MM.1S (cell line): ENCODE data around the gene CTNNBL1.

ENCODE experiments used
- DNase-seq: peaks from one replicate; pipeline ENCODE4 v3.0.0-alpha.2; 2015
- H2AFZ ChIP-seq: fragments of 300-600 bp; sonication (generic); 2 replicates; pipeline ENCODE4 v1.6.0; 2016; ENCODE audit warnings: antibody characterized with exemption, low read length
- H3F3A ChIP-seq: fragments of 300-600 bp; sonication (generic); 2 replicates; pipeline ENCODE4 v1.6.1; 2016; ENCODE audit warnings: mild to moderate bottlenecking, antibody characterized with exemption, low read length, moderate library complexity, mixed read lengths; ENCODE audit not compliant: insufficient read depth
- H3K27ac ChIP-seq: fragments of 300-600 bp; sonication (generic); 2 replicates; pipeline ENCODE4 v1.5.1; 2016; ENCODE audit warnings: mild to moderate bottlenecking, low read length
- H3K27me3 ChIP-seq: fragments of 300-600 bp; sonication (generic); replicated peaks from 2 replicates; pipeline ENCODE4 v1.6.0; 2016; ENCODE audit warnings: low read length; ENCODE audit not compliant: insufficient read depth
- H3K36me3 ChIP-seq: fragments of 300-600 bp; sonication (generic); replicated peaks from 2 replicates; pipeline ENCODE4 v1.6.1; 2016; ENCODE audit warnings: mild to moderate bottlenecking, low read length, mixed read lengths; ENCODE audit not compliant: insufficient read depth
- H3K4me1 ChIP-seq: fragments of 300-600 bp; sonication (generic); 2 replicates; pipeline ENCODE4 v1.6.1; 2016; ENCODE audit warnings: low read length, mixed read lengths
- H3K4me2 ChIP-seq: fragments of 300-600 bp; sonication (generic); 2 replicates; pipeline ENCODE4 v1.6.0; 2016; ENCODE audit warnings: low read depth, low read length
- H3K4me3 ChIP-seq: fragments of 300-600 bp; sonication (generic); 2 replicates; pipeline ENCODE4 v1.5.1; 2016; ENCODE audit warnings: low read length, mixed read lengths
- H3K79me2 ChIP-seq: fragments of 300-600 bp; sonication (generic); 2 replicates; pipeline ENCODE4 v1.6.1; 2016; ENCODE audit warnings: mixed run types, low read length, mixed read lengths
- H3K9ac ChIP-seq: fragments of 300-600 bp; sonication (generic); 2 replicates; pipeline ENCODE4 v1.6.1; 2016; ENCODE audit warnings: low read length, mixed read lengths
- H3K9me2 ChIP-seq: fragments of 300-600 bp; sonication (generic); replicated peaks from 2 replicates; pipeline ENCODE4 v1.6.1; 2016; ENCODE audit warnings: mild to moderate bottlenecking, low read length, mixed read lengths; ENCODE audit not compliant: insufficient read depth
- H3K9me3 ChIP-seq: fragments of 300-600 bp; sonication (generic); replicated peaks from 2 replicates; pipeline ENCODE4 v1.6.1; 2016; ENCODE audit warnings: mild to moderate bottlenecking, low read length, mixed read lengths; ENCODE audit not compliant: insufficient read depth
- H4K20me1 ChIP-seq: fragments of 300-600 bp; sonication (generic); 2 replicates; pipeline ENCODE4 v1.6.1; 2016; ENCODE audit warnings: mild to moderate bottlenecking, low read length, moderate library complexity, mixed read lengths; ENCODE audit not compliant: insufficient read depth
- EZH2 ChIP-seq: fragments of 300-600 bp; sonication (generic); optimal IDR thresholded peaks from 2 replicates; pipeline ENCODE3; 2017; ENCODE audit warnings: low read depth, mild to moderate bottlenecking, antibody characterized with exemption, low read length, mixed read lengths
- EZH2phosphoT487 ChIP-seq: fragments of 300-600 bp; sonication (generic); IDR thresholded peaks from 2 replicates; pipeline ENCODE4 v1.6.1; 2018; ENCODE audit warnings: antibody characterized with exemption, low read length
- TF ChIP-seq, protein P1 (sequence below): fragments of 300-600 bp; sonication (generic); IDR thresholded peaks from 2 replicates; pipeline ENCODE4 v1.5.1; 2016; ENCODE audit warnings: antibody characterized with exemption, low read length, mixed read lengths

Gene CTNNBL1

GRCh38 chr20:37919389-37920040, 225.7 kb downstream of the CTNNBL1 start:
- Histone ChIP-seq H3K9me3 (no peaks in the 10 kb centered on the region), H3K9ac (no peak overlapping the region), H2AFZ (no peak overlapping the region), H3K27ac (no peak overlapping the region), H4K20me1 (no peaks in the 10 kb centered on the region), H3F3A (no peaks in the 10 kb centered on the region), H3K36me3 (no peaks in the 10 kb centered on the region), H3K79me2 (no peaks in the 10 kb centered on the region), H3K4me1 (no peaks in the 10 kb centered on the region), H3K27me3 (peaks cover 51% of the 10 kb centered on the region), H3K4me3 (no peak overlapping the region), H3K9me2 (no peaks in the 10 kb centered on the region), H3K4me2 (no peak overlapping the region)
- no peak for DNase-seq
- TF ChIP-seq, protein P1, sequence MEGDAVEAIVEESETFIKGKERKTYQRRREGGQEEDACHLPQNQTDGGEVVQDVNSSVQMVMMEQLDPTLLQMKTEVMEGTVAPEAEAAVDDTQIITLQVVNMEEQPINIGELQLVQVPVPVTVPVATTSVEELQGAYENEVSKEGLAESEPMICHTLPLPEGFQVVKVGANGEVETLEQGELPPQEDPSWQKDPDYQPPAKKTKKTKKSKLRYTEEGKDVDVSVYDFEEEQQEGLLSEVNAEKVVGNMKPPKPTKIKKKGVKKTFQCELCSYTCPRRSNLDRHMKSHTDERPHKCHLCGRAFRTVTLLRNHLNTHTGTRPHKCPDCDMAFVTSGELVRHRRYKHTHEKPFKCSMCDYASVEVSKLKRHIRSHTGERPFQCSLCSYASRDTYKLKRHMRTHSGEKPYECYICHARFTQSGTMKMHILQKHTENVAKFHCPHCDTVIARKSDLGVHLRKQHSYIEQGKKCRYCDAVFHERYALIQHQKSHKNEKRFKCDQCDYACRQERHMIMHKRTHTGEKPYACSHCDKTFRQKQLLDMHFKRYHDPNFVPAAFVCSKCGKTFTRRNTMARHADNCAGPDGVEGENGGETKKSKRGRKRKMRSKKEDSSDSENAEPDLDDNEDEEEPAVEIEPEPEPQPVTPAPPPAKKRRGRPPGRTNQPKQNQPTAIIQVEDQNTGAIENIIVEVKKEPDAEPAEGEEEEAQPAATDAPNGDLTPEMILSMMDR, result no peak
- TF ChIP-seq EZH2phosphoT487, result no peak
- TF ChIP-seq EZH2, result no peak

DNA sequence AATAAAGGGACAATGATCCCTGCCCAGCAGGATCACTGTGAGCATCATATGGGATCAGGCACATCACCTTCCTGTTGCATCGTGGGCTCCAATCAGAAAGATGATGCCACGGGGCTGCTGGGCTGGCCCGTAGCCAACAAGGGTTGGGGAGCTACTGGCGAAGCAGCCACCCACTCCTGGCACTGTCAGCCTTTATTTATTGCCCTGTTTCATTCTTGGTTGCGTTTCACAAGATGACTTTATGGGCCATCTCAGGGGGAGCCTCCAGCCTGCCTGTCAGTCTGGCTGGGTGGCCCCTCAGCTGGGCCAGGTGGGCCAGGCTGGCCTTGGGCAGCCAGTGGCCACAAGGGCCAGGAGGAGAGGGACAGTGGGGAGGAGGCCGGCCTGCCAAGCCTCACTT, 226.4 kb downstream of the CTNNBL1 start:
- no peaks in the 10 kb centered on the region for H3F3A ChIP-seq
- H2AFZ ChIP-seq, result no peak overlapping the region
- no peak overlapping the region for H3K4me2 ChIP-seq
- no peaks in the 10 kb centered on the region for H3K9me2 ChIP-seq
- H4K20me1 ChIP-seq, result no peaks in the 10 kb centered on the region
- no peak overlapping the region for H3K4me3 ChIP-seq
- no peaks in the 10 kb centered on the region for H3K36me3 ChIP-seq
- no peak overlapping the region for H3K27ac ChIP-seq
- no peaks in the 10 kb centered on the region for H3K79me2 ChIP-seq
- no peaks in the 10 kb centered on the region for H3K9me3 ChIP-seq
- no peak for DNase-seq
- TF ChIP-seq, protein P1, result no peak
- TF ChIP-seq EZH2 (no peak), EZH2phosphoT487 (no peak)
- no peak overlapping the region for H3K9ac ChIP-seq
- no peaks in the 10 kb centered on the region for H3K4me1 ChIP-seq
- H3K27me3 ChIP-seq, result peaks cover 43% of the 10 kb centered on the region

DNA sequence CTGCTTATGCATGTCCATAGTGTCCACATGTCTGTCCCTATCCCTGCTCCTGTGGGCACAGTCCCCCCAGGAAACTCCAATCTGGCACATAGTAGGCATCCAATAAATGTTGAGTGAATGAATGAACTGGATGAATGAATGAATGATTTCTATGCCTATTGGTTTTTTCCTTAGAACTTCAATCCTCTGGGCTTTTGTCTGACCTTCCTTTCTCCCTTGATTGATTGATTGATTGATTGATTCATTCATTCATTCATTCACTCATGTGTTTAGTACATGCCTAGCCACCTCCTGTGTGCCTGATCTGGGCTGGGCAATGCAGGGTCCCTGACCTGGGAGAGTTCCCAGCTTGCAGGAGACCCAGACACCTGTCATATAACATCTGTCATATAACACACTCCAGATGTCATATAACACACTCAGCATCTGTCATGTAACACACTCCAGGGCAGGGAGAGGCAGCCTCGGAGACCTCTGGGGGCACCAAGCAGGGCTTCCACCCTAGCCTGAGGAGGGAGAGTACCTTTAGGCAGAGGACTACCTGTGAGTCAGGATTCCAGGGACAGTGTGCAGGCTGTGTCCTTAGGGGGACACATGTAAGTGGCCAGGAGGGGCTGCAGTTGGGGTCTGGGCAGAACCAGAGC, 227.0 kb downstream of the CTNNBL1 start:
- Histone ChIP-seq H2AFZ (no peak overlapping the region), H3K4me2 (no peak overlapping the region), H3K9me2 (no peaks in the 10 kb centered on the region), H3K9ac (no peak overlapping the region), H3F3A (no peaks in the 10 kb centered on the region), H3K9me3 (no peaks in the 10 kb centered on the region), H3K4me1 (no peaks in the 10 kb centered on the region), H3K36me3 (no peaks in the 10 kb centered on the region), H3K27me3 (peaks cover 41% of the 10 kb centered on the region), H3K4me3 (no peak overlapping the region), H4K20me1 (no peaks in the 10 kb centered on the region), H3K79me2 (no peaks in the 10 kb centered on the region), H3K27ac (no peak overlapping the region)
- TF ChIP-seq EZH2phosphoT487 (no peak), EZH2 (no peak)
- TF ChIP-seq, protein P1, result no peak
- no peak for DNase-seq
